GM21825 (cell line): ENCODE data around the gene CFAP61.
"Not testable (repeated sequence)": the region's sequence is repeated elsewhere in the genome, so short reads cannot be mapped to it uniquely, and the experiment has no call there.

Experiments used
- ATAC-seq: cut with Tn5 transposase; IDR thresholded peaks from one replicate; pipeline ENCODE4 v1.9.1; 2021; ENCODE audit warnings: mild to moderate bottlenecking, moderate library complexity; ENCODE audit not compliant: unreplicated experiment

Gene CFAP61, protein sequence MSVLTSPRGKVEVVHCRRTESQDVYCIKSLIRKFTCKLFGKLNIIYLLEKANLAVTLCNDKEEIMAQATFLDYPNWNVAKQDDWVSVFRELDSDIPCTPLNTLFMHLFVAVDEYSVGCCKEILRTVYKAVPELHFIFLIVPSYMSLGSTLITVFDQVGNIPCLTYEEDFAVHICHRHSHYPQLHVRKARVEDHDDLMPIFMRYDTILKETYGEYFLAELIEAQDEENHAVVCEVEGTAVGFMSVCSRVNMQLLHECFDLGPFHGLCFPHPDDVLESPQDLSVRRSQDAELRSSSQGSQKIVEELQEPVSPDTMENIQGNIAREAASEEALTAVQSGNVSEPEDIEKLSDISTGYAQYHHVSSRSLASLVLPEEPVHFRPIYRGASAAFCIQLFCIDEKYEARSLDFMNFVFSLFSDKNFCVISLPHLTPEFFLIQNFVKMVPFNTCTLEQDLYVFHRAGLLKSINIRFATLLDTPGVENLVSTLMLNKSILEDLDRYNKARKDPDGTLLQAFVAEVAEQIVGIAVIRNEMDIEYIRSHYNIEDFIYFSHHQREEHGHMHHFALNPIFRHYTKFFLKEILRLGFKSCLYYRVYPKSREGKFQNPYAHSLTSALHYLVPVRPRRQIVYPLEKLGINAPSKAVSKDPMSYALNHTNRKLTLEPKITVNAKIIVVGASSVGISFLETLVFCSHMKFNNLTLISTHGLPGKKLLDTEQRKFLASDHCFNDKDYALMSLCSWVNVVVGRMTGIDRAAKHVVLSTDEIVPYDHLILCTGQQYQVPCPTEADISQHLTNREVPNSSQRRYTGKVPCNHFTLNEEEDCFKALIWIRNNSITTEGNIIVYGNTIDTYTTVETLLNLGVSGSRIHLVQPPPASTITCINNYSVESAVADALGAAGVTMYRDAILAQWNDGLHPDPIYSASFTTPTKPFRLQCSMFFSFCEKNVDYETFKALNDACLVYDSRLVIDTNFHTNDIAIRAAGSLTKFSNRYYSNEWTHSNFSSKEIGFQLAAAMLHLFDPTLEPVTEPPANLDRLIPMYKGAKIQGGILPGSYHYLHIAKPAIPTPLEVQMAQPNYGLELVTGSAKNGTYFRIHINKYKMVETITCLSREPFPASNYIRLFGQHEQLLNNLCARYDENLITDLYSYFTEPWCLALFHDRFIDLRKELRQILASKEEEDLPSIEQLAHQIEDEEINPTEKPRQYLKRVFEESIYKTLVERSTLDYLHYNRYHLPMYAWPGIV

DNA sequence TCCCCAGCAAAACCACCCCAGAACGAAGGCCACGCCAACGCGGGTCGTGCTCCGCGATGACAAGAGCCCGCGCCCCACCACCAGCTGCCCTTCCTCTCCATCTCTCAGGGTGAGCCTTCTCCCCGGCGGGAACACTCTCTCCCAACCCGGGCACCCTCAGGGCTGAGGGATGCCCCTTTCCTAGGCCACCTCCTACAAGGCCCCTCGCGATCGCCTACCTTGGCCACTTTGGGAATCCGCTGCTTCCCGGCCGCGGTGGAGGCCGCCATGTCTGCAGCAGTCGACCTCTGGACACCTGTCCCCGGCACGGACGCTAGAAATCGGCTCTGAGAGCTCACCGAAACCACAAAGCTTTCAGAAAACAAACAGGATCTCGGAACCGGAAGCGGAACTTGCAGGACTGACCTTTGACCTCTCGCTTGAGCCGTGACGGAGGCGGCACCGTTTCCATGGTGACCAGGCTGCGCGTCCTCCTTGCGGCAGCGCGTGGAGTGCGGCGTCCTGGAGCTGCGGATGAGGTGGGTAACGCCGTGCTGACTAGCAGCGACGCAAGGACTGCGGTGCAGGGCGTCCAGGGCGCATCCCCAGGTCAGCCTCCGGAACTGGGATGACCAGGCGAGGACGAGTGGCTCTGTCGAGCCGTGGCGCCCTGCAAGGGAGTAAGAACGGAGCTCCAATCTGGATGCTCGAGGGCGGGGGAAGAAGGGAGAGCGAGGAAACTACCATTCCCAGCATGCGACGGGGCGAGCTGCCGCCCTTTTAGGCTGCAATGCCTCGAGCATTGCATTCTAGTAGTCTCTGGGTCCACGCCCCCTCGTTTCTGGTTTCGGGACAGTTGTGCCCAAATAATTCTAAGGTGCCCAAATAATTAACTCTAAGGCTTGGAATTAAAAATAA lies at the start of gene CFAP61, which contains the start of gene CRNKL1:
Gene CFAP61 (plus strand): TSS at position 459 of the 897 bp plus-strand sequence. CDS start 4,122 bp downstream, outside the sequence.
Gene CRNKL1 (minus strand): TSS at position 393 of the 897 bp plus-strand sequence. CDS start 124 bp downstream, at position 269.
- ATAC-seq, result peak; percentile 93

DNA sequence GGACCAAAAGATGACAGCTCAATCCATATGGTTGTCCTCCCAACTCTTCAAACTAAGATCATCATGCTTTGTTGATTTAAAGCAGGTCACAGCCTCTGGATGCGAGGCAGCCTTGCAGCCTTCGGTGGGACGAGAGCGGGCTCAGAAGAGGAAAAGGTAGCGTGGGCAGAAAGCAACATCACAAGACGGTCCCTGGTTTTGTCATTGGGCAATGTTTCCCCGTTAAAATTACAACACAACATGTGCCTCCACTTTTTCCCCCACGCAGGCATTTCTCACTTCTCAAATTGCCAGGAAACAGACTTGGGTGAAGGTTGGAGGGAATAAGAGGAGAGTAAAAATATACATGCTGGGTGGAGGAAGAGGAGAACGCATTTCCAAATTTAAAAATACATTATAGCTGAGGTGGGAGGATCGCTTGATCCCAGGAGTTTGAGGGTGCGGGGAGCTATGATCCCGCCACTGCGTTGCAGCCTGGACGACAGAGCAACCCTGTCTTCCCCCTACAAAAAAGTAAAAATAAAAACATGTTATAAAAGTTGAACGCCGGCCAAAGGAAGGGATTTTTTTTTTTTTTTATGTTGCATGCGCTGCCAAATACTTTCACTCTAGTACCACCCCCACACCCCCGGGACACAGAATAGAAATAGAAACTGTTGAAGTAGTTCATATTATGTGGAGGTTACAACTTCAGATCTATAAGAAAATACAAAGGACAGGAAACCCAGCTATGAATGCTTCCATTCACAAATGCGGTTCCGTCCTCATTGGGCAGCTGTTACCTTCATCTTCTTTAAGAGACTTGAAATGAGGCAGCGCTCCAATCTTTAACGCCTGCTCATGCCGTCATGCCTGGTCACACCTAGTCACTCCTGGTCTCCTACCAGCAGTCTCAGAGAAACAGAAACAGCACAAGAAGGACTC lies 49.0 kb upstream of the CFAP61 start:
- no peak for ATAC-seq

DNA sequence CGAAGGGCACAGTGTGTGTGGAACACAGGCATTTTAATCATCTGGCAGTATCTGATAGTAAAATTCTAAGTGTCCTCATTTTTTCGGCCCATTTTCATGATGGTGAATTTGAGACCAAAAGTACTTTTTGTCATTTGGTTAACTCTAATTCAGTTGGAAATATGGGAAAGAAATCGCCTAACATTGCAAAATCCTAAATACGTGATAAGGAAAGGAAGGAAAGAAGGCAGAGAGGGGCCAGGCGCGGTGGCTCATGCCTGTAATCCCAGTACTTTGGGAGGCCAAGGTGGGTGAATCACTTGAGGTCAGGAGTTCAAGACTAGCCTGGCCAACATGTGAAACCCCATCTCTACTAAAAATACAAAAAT lies 48.4 kb upstream of the CFAP61 start:
- not testable (repeated sequence) for ATAC-seq

DNA sequence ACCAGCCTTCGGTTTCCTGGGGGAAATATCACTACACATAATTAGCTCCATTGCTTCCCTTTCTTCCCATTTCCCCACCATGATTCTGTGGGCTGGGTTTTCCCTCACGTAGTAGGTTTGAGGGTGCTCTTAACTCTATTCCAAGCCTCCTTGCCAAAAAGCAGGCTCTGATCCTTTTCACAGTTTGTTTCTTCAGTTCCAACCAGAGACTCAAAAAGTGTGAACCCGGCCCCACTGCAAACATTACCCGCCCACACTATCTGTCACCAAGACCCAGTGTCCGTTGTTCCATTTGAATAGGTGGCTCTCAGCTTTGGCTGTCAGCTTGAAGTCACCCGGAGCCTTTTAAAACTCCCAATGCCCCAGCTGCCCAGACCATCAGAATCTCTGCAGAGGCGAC lies 47.0 kb upstream of the CFAP61 start:
- ATAC-seq, result no peak

DNA sequence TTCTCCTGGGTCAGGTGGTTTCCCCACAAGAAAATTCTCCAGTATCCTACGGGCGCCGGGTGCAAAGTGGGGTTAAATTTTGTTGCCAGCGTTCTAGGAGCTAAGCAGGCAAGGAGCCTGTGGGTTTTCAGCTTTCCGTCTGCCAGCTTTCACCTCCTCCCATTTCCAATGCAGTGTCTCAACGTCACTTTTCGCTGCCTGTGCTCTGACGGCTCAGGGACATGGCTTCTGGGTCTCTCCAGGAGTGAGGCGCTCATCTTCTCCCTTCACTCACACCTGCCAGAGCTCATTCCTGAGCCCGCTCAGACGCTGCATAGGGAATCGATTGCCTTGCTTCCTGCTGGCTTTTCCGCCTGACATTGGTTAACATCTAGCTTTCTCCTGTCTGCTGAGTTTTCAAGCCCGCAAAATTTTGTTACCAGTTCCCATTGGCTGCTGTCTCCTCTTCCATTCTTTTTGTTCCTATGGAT lies 42.5 kb upstream of the CFAP61 start:
- no peak for ATAC-seq

DNA sequence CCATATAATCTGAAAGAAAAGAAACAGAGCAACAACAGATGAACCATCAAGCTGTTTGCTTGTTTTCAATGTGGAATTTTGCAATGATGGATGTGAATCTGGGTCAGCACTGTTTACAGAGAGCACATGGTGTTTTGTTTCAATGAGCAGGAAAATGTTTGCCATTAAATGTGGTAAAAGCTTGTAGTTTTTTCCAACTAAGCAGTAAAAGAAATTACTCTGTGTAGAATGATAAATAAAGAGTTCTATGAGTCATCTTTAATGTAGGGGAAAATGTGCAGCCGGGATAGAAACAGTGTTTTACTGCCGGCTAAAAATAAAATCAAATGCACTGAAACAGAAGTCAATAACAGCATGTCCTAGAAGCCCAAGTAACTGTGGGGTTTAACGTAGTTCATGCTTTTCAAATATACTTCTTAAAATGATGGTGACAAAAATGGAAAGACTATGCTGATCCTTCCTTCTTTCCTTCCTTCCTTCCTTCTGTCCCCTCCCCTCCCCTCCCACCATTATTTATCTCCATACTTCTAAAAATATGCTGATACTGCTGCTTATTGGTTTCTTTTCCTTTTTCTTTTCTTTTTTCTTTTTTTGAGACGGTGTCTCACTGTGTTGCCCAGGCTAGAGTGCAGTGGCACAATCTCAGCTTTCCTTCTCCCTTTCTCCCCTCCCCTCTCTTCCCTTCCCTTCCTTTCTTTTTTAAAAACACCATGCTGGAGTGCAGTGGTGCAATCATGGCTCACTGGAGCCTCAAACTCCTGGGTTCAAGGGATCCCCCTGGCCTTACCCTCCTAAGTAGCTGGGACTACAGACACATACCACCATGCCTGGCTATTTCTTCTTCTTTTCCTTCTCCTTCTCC lies 41.5 kb upstream of the CFAP61 start:
- ATAC-seq, result no peak

DNA sequence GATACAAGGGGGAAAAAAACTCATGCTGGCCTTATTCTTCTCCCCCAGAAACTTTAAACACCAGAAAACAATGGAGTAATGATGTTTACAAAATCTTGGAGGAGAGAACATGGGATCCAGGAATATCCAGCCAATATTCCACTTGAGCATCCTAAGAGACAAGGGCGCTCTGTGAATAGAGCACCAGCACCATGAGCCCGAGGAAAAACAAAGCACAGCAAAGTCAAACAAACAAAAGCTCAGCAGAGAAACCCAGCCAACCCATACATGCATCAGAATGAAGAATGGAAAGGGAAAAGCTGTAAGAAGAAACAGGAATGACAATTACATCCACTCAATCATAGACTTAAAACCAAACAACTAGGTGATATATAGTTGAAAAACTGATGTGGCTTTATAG lies 39.8 kb upstream of the CFAP61 start:
- no peak for ATAC-seq

DNA sequence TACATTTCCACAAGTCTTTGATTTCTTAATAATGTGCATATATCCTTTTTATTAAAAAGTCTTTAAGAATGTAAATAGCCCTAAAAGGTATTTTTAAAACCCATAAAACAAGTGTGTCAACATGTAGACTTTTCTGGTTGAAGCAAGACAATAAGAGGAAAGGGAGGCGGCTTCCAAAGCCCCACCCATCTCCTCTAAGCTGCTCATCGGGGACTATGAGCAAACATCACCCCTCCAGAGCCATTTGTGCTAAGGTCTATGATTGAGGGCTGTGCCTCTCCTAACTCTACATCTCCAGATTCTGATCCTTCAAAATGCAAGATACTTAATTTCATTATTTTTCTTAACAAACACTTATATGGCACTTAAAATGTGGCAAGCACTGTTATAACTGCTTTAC lies 37.7 kb upstream of the CFAP61 start:
- no peak for ATAC-seq

DNA sequence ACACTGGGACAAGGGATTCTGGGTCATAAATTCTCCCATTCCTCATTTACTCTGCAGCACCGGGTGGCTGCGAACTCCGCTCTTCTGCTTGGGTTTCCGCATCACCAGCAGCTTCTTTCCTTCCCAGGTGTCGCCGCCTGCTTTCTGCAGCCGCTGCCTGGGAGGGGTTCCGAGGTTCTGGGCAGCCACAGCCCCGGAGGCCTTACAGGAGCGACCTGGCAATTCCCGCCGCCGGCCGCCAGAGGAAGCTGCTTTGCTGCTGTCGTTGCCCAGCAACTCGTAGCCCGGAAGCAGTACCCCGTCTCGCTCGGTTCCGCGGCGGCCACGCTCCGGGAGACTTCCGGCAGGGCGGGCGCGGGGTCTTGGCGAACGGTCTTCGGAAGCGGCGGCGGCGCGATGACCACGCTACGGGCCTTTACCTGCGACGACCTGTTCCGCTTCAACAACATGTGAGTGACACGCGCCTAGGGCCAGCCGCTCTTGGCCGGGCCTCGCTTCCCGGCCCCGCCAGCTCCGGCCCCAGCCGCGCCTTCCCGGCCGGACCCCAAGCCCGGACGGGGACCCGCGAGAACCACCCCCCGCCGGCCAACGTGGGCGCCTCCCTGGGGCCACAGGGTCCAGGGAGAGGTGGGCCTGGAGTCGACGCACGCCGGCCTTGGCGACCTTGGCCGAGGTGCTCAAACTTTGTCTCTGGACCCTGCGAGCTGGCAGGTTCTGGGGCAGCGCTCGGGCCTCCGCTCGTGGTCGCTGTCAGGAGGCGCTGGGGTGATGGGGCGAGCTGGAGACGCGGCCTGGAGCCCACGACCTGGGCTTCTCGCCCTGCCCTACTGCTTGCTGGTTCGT lies 35.1 kb upstream of the CFAP61 start, which contains the start of gene NAA20:
Gene NAA20 (plus strand): TSS at position 362 of the 843 bp plus-strand sequence. CDS start 35 bp downstream, at position 397.
- ATAC-seq, result peak; percentile 99

DNA sequence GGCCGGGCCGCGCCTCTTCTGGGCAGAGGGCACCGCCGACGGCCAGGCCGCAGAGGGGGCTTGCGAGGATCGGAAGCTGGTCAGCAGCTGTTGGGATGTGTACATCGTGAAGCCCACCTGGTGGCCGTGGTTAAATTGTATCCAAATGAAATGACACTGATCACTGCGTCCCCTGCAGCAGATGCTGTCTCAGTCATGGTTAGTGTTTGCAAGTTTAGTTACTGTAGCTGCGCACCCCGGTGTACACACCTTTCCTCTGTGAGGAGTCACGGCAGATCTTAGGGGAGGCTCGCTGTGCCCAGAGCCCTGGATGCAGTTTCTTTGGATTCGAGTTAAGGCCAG lies 34.5 kb upstream of the CFAP61 start:
- no peak for ATAC-seq

DNA sequence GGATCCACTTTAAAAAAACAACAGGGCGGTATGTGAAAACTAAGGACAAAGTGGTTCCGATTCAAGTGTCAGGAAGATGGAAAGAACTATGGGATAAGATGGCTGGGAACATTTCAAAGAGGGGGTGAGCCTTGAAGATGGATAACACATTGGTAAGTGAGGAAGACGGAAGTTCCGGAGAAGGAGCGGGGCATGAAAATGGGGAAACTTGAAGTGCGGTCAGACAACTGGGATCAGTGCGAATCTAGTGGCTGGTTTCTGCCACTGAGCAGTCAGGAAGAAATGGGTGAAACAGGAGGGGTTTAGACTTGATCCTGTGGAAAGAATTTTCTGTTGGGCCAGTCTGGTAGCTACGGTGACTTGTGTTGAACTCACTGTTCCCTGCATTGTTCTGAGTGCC lies 34.0 kb upstream of the CFAP61 start:
- ATAC-seq, result no peak

DNA sequence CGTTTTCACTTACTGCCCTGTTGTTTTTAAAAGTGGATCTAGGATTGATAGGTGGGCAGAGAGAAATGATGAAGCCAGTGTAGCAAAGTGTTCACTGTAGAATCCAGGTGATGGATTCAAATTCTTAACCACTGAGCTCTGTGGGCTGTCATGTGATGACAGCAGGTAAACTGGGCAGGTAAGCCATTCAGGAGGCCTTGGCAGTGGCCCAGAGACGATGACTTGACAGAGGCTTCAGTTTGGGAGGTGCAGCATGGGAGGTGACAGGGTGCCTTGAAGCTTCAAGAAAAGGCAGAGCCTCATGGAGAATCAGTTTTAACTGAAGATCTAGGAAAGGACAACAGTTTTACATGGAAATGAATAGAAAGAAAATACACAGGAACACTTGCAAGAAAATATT lies 33.2 kb upstream of the CFAP61 start:
- no peak for ATAC-seq

DNA sequence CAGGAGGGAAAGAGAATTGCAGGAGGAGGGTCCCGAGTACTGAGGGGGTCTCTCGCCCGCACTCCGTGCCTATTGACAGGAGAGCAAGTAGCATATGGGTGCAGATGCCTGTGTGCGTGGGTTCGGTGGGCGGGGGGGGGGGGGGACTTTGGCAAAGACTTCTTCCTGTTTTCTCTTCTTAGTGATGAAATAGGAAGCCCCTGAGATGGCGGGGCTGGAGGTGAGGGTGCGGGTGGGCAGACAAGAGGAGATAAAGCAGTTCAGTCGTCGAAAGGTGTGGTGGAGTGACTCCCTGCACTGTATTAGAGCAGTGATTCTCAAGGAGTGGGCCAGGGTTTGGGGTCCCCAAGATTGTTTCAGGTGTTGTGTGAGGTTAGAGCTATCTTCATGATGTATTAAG lies 31.4 kb upstream of the CFAP61 start:
- ATAC-seq, result no peak

DNA sequence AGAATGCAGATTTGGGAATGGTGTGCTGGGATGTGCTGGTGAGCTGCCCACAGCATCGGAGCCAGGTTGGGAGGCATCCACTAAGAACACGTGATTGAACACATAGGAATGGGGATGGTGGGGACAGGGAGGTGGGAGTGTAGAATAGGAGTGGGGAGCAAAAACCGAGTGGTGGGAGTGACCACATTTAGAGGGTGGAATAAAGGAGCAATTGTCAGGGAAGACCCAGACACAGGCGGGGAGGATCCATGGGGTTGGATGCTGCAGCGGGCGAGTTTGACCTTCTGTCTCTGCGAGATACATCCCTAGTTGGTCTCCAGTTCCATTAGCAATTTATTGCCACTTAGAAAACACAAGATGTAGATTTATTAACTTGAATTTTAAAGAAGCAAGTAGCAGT lies 30.5 kb upstream of the CFAP61 start:
- ATAC-seq, result no peak

DNA sequence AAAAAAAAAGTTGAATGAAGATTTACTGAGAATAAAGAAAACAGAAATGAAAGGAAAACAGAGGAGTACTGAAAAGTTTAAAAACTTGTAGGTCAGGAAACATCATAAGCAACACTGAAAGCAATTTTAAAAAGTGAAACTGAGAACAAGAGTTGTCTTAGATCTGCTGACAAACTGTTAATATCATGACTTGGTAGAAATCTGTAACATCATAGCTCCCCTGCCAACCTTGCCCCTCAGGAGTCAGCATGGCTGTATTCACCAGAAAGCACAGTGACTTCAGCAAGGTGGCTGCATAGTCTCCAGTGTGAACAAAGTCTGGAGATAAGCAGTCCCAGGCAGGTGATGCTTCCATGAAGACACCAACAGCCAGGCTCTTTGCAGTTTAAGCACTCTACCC lies 29.8 kb upstream of the CFAP61 start:
- peak; percentile 65 for ATAC-seq

DNA sequence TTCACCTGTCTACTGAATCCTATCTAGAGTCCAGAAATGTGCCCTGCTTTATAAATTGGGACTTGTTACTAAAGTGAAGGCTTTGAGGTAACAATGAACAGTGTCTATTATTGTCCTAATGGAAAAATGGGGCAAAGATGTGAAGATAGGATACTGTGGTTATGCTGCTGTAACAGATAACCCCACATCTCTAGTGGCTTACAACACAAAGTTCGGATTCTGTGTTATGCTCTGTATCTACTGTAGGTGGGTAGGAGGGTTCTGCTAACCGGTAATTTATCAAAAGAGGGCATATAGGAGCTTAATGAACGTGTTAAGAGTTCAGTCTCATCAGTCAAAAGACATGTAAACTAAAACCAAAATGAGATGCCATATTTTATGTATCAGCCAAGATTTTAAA lies 28.9 kb upstream of the CFAP61 start:
- ATAC-seq, result no peak

DNA sequence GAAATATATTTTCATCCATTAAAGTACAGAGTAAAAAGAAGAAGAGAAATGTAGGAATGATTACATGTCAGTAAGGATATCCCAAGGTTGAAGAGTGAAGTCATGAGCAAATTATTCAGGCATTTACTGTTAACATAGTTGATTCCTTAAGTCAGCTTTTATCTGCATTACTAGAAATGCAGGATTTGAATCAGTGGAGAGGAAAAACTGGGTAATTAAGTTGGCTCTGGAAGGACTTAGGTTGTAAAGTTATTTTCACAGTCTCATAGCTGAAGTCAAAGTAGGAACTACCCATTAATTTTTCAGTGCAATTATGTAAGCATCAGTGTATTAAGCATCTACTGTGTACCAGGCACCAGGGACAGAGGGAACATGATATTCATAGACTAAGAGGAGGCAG lies 27.4 kb upstream of the CFAP61 start:
- no peak for ATAC-seq
